Neural cell (in vitro differentiated cells): ENCODE results near the gene FSIP1.

Experiments
- EP300 ChIP-seq: fragments of 450-650 bp; conservative IDR thresholded peaks from 2 replicates; pipeline ENCODE4 v1.6.1; 2014; ENCODE audit warnings: antibody characterized with exemption, mild to moderate bottlenecking, moderate library complexity; ENCODE audit not compliant: poor library complexity, severe bottlenecking
- EZH2 ChIP-seq: fragments of 200-600, 300-800 bp; shearing (Covaris generic), sonication (generic); IDR thresholded peaks from 2 replicates; pipeline ENCODE4 v1.6.1; 2014; ENCODE audit warnings: antibody characterized with exemption, low read length, borderline replicate concordance, mild to moderate bottlenecking; ENCODE audit not compliant: insufficient read depth, poor library complexity, severe bottlenecking
- POLR2AphosphoS5 ChIP-seq: IDR thresholded peaks from 2 replicates; pipeline ENCODE4 v1.6.1; 2012
- RAD21 ChIP-seq: fragments of 450-650 bp; conservative IDR thresholded peaks from 2 replicates; pipeline ENCODE4 v1.6.1; 2014; ENCODE audit warnings: antibody characterized with exemption, mild to moderate bottlenecking, moderate library complexity
- REST ChIP-seq: IDR thresholded peaks from 2 replicates; pipeline ENCODE4 v1.6.1; 2012; ENCODE audit warnings: borderline replicate concordance
- TAF1 ChIP-seq: IDR thresholded peaks from 2 replicates; pipeline ENCODE4 v1.6.1; 2012; ENCODE audit warnings: low read depth
- TF ChIP-seq, protein P1 (sequence below): fragments of 450-650 bp; IDR thresholded peaks from 2 replicates; pipeline ENCODE4 v1.5.1; 2014; ENCODE audit warnings: antibody characterized with exemption, mild to moderate bottlenecking, moderate library complexity; ENCODE audit not compliant: poor library complexity, severe bottlenecking

DNA sequence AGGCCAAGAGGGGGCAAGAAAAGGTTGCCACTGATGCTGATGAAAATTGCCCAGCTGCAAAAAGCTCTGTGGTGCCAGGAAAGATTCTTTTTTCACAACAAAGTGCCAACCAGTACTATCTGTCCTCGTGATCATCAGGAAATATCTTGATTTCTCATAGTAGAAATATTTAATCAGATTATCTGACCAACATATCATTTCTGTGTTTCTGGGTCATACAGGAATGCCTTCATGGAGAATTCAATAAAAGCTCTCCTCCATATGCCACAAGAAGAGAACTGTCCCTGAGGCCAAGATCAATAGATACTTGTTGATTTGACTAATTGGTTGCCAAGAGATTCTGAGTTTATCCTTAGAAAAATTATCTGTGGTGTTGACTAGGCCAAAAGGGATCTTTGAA is 63.5 kb downstream of the FSIP1 start:
- no peak for TF ChIP-seq TAF1
- TF ChIP-seq, protein P1, sequence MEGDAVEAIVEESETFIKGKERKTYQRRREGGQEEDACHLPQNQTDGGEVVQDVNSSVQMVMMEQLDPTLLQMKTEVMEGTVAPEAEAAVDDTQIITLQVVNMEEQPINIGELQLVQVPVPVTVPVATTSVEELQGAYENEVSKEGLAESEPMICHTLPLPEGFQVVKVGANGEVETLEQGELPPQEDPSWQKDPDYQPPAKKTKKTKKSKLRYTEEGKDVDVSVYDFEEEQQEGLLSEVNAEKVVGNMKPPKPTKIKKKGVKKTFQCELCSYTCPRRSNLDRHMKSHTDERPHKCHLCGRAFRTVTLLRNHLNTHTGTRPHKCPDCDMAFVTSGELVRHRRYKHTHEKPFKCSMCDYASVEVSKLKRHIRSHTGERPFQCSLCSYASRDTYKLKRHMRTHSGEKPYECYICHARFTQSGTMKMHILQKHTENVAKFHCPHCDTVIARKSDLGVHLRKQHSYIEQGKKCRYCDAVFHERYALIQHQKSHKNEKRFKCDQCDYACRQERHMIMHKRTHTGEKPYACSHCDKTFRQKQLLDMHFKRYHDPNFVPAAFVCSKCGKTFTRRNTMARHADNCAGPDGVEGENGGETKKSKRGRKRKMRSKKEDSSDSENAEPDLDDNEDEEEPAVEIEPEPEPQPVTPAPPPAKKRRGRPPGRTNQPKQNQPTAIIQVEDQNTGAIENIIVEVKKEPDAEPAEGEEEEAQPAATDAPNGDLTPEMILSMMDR = no peak
- no peak for TF ChIP-seq EZH2
- TF ChIP-seq REST = no peak
- no peak for TF ChIP-seq EP300
- no peak for TF ChIP-seq POLR2AphosphoS5
- no peak for TF ChIP-seq RAD21
